Glutamatergic neuron (in vitro differentiated cells): ENCODE measurements around the gene NCF2. TPM values are rescaled to one million over a fixed set of nuclear protein-coding genes. Genes with fewer than 3 reads are reported as not detected.

ENCODE experiments used
- DNase-seq: peaks from one replicate; pipeline ENCODE4 v3.0.0; 2022
- H3K27ac Mint-ChIP-seq: one replicate; pipeline ENCODE4 v1.8.0; 2020; ENCODE audit warnings: mild to moderate bottlenecking, mixed read lengths, inconsistent platforms; ENCODE audit not compliant: unreplicated experiment
- H3K27me3 Mint-ChIP-seq: one replicate; pipeline ENCODE4 v1.8.0; 2020; ENCODE audit warnings: mild to moderate bottlenecking, moderate library complexity, mixed read lengths, inconsistent platforms; ENCODE audit not compliant: unreplicated experiment
- H3K36me3 Mint-ChIP-seq: one replicate; pipeline ENCODE4 v1.8.0; 2020; ENCODE audit warnings: mild to moderate bottlenecking, mixed read lengths, inconsistent platforms; ENCODE audit not compliant: unreplicated experiment
- H3K4me1 Mint-ChIP-seq: one replicate; pipeline ENCODE4 v1.8.0; 2020; ENCODE audit warnings: mild to moderate bottlenecking, low read depth, mixed read lengths, inconsistent platforms; ENCODE audit not compliant: unreplicated experiment
- H3K4me3 Mint-ChIP-seq: one replicate; pipeline ENCODE4 v1.8.0; 2020; ENCODE audit warnings: mild to moderate bottlenecking, mixed read lengths, inconsistent platforms; ENCODE audit not compliant: unreplicated experiment
- H3K9me3 Mint-ChIP-seq: one replicate; pipeline ENCODE4 v1.8.0; 2020; ENCODE audit warnings: mild to moderate bottlenecking, moderate library complexity, mixed read lengths, inconsistent platforms; ENCODE audit not compliant: unreplicated experiment
- CTCF ChIP-seq: fragments of 200-600 bp; sonication (generic); IDR thresholded peaks from one replicate; pipeline ENCODE4 v1.5.0; 2021; ENCODE audit not compliant: partially characterized antibody, unreplicated experiment
- total RNA-seq: library from RNA; stranded (reverse); fragmentation: NEBNext Ultra II Directional; extraction: Animal tissue kit (Norgen Biotek cat#: 25700); gene quantifications from one replicate; pipeline ENCODE4 v1.2.1, GENCODE V29; 2021; ENCODE audit not compliant: unreplicated experiment

Gene NCF2
- total RNA-seq, 1 donor from 2014 or later = not detected

GRCh38 chr1:183562701-183563100 is 27.6 kb downstream of the NCF2 start:
- H3K4me3 Mint-ChIP-seq = no peak overlapping the region
- H3K36me3 Mint-ChIP-seq = no peaks in the 10 kb centered on the region
- TF ChIP-seq CTCF = no peak
- no peaks in the 10 kb centered on the region for H3K4me1 Mint-ChIP-seq
- H3K27me3 Mint-ChIP-seq = peaks cover 3% of the 10 kb centered on the region
- DNase-seq = no peak
- no peaks in the 10 kb centered on the region for H3K9me3 Mint-ChIP-seq
- no peak overlapping the region for H3K27ac Mint-ChIP-seq

- Mint-ChIP-seq H3K4me1 (peaks cover 5% of the 10 kb centered on the region), H3K27ac (no peak overlapping the region), H3K36me3 (no peaks in the 10 kb centered on the region), H3K27me3 (no peaks in the 10 kb centered on the region), H3K9me3 (peaks cover under 1% of the 10 kb centered on the region), H3K4me3 (no peak overlapping the region)
- no peak for DNase-seq
- TF ChIP-seq CTCF = no peak
Measured at GRCh38 chr1:183559061-183559460, 31.2 kb downstream of the NCF2 start.

GRCh38 chr1:183554577-183554976 is 35.7 kb downstream of the NCF2 start:
- H3K36me3 Mint-ChIP-seq = no peaks in the 10 kb centered on the region

GRCh38 chr1:183553764-183554163 is 36.5 kb downstream of the NCF2 start:
- peak overlapping the region; percentile 92 for H3K27ac Mint-ChIP-seq
- peak overlapping the region; percentile 4 for H3K4me3 Mint-ChIP-seq
- DNase-seq = no peak

More at GRCh38 chr1:183554577-183554976, 35.7 kb downstream of the NCF2 start:
- no peak overlapping the region for H3K27ac Mint-ChIP-seq
- H3K27me3 Mint-ChIP-seq = peaks cover 5% of the 10 kb centered on the region
- H3K4me1 Mint-ChIP-seq = peaks cover 34% of the 10 kb centered on the region
- no peak for TF ChIP-seq CTCF
- no peak for DNase-seq
- no peak overlapping the region for H3K4me3 Mint-ChIP-seq
- H3K9me3 Mint-ChIP-seq = peaks cover 9% of the 10 kb centered on the region

GRCh38 chr1:183553331-183553730 is 36.9 kb downstream of the NCF2 start:
- DNase-seq = no peak
- Mint-ChIP-seq H3K9me3 (peaks cover 9% of the 10 kb centered on the region), H3K27ac (peak overlapping the region; percentile 92), H3K4me3 (peak overlapping the region; percentile 63), H3K36me3 (no peaks in the 10 kb centered on the region), H3K4me1 (peaks cover 40% of the 10 kb centered on the region), H3K27me3 (peaks cover 5% of the 10 kb centered on the region)
- no peak for TF ChIP-seq CTCF

More at GRCh38 chr1:183553764-183554163, 36.5 kb downstream of the NCF2 start:
- TF ChIP-seq CTCF = no peak
- Mint-ChIP-seq H3K36me3 (no peaks in the 10 kb centered on the region), H3K9me3 (peaks cover 9% of the 10 kb centered on the region), H3K27me3 (peaks cover 5% of the 10 kb centered on the region), H3K4me1 (peaks cover 36% of the 10 kb centered on the region)
